ENCODE data around the gene COX5A.

DNA sequence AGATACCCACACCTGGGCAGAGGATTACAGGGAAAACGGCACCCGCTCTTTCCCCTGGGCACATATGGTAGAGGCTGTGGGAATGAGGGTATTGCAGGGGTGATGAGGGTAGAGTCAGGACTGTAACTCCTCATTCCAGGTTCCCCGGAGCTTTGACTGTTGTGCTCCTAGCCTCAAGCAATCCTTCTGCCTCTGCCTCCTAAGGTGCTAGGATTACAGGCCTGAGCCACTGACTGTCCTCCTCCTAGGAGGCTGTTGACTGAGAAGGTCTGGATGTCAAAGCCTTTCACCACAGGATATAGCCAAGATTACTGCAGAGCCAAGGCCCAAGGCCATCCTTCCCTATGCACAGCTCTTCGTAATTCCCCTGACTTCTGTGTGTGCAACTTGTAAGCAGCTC lies 49.2 kb downstream of the COX5A start:
- TF ChIP-seq ZNF790 (CRISPR knock-in tag; IDR thresholded peaks at IDR 0.05; ENCODE audit: borderline replicate concordance) (no peak), RFX1 (IDR thresholded peaks at IDR 0.05) (no peak), ZFP82 (CRISPR knock-in tag; IDR thresholded peaks at IDR 0.05; ENCODE audit: borderline replicate concordance) (no peak), SMARCC2 (IDR thresholded peaks at IDR 0.05) (no peak), ZSCAN29 (CRISPR knock-in tag; conservative IDR thresholded peaks at IDR 0.05) (no peak), ESRRA (CRISPR knock-in tag; IDR thresholded peaks at IDR 0.05; ENCODE audit: low read depth) (no peak), SOX13 (IDR thresholded peaks at IDR 0.05) (no peak), SOX13 (CRISPR knock-in tag; conservative IDR thresholded peaks at IDR 0.05 in 1 of 2, IDR thresholded peaks at IDR 0.05 in 1 of 2) (no peak), SMC3 (IDR thresholded peaks at IDR 0.05; ENCODE audit: low read length) (no peak), FOXM1 (CRISPR knock-in tag; IDR thresholded peaks at IDR 0.05) (no peak), POLR2AphosphoS5 (IDR thresholded peaks at IDR 0.05; ENCODE audit: low read depth, low read length) (no peak), SP2 (CRISPR knock-in tag; IDR thresholded peaks at IDR 0.05) (no peak)
- TF ChIP-seq, protein P1, sequence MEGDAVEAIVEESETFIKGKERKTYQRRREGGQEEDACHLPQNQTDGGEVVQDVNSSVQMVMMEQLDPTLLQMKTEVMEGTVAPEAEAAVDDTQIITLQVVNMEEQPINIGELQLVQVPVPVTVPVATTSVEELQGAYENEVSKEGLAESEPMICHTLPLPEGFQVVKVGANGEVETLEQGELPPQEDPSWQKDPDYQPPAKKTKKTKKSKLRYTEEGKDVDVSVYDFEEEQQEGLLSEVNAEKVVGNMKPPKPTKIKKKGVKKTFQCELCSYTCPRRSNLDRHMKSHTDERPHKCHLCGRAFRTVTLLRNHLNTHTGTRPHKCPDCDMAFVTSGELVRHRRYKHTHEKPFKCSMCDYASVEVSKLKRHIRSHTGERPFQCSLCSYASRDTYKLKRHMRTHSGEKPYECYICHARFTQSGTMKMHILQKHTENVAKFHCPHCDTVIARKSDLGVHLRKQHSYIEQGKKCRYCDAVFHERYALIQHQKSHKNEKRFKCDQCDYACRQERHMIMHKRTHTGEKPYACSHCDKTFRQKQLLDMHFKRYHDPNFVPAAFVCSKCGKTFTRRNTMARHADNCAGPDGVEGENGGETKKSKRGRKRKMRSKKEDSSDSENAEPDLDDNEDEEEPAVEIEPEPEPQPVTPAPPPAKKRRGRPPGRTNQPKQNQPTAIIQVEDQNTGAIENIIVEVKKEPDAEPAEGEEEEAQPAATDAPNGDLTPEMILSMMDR (CRISPR knock-in tag; IDR thresholded peaks at IDR 0.05) = no peak

Data from HepG2 (cell line).